Right hindlimb (tissue), 1 donor: ENCODE data around the gene PSME2.

Experiments used
- DNase-seq: peaks from one replicate; pipeline ENCODE4 v3.0.0-alpha.2; 2018

PSME2 gene

DNA sequence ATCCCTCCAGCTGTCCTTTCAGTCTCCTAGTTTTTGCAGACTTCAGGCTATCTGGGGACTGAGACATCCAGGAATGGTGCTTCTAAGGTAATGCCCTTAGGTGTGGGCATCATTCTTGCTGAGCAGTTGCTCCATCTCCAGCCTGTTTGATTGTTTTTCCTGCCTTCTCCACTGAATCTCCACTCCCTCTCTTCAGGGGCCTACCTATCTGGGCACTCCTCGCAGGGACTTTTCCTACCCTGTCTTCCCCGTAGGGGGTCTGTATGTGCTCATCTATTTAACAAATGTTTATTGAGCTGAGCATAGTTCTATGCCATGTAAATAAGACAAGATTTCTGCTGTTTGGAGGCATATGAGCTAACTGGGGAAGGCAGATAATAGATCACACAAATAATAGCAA, 13.4 kb downstream of the PSME2 start:
- DNase-seq, result no peak

DNA sequence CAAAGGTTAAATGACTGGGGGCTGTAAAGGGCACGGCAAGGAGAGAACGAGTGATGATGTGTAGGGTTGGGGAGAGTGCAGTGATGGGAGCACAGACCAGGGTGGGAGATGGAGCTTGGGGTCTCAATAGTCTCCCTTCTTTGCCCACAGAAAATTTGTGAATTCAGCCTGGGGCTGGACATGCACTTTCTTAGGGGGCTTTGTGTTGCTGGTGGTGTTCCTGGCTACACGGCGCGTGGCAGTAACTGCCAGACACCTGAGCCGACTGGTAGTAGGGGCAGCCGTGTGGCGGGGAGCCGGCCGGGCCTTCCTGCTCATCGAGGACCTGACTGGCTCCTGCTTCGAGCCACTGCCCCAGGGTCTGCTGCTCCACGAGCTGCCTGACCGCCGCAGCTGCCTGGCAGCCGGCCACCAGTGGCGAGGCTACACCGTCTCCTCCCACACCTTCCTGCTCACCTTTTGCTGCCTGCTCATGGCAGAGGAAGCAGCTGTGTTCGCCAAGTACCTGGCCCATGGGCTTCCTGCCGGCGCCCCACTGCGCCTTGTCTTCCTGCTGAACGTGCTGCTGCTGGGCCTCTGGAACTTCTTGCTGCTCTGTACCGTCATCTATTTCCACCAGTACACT, 14.2 kb downstream of the PSME2 start:
- no peak for DNase-seq

DNA sequence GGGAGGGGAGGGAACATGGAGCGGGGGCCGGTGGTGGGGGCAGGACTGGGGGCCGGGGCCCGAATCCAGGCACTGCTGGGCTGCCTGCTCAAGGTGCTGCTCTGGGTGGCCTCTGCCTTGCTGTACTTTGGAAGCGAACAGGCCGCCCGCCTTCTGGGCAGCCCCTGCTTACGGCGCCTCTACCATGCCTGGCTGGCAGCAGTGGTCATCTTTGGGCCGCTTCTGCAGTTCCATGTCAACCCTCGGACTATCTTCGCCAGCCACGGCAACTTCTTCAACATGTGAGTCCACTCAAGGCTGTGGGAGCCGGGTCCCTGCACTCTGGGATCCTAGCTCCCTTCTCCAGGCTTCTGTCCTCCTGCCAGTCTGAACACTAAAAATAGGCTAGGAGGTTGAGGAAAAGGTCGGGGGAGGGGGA, 14.9 kb downstream of the PSME2 start:
- DNase-seq, result no peak

DNA sequence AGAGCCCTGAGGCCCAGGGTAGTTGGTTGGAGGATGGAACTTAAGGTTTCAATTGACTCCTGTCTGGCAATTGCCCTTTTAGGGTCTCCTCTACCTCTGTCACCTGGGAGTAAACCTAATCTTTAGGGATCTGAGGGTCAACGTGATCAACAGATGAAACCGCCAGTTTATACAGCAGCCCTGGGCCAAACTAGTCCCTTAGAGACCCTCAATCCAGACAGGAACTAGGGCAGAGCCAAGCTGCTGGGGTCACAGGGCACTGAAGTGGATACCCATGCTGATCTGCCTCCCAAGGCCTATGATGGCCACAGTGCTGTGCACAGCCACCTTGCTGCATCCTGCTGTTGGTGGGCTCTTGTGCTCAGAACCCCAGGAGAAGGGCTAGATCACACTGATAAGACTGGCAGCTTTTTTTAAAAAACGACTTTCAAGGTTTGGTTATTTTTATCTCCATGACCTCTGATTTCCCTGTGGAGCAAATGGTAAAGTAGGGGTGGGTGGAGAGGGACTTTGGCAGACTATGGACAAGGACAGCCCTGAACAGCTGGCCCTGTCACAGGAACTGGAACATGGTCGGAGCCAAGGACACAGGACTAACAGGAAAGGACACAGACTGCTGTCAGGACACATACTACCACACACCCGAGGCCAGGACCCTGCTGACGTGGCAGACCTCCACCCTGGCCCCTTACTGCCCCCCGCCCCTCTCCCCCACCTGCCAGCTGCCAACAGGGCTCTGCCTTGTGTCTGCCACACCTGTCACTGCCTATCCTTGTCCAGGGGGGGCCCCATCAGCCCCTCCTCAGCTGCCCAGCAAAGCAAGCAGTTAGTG, 15.5 kb downstream of the PSME2 start:
- DNase-seq, result peak; percentile 85

DNA sequence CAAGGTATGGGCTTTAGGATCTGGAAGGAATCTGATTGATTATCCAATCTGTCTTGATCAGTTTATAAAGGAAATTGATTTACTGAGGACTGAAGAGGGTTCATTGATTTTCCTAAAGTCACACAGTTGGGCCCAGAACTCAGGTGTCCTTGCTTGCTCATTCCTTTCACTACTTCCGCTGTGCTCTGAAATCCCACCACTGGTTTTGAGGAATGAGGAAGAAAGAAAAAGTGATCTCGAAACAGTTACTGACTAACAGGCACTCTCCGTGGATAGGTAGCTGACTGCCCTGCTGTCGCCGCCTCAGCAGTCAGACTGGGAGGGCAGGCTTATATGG, 16.1 kb downstream of the PSME2 start, which contains the start of gene FITM1:
Gene FITM1 (plus strand): TSS at position 280 of the 337 bp plus-strand sequence. CDS start 905 bp downstream, outside the sequence.
- DNase-seq, result no peak

DNA sequence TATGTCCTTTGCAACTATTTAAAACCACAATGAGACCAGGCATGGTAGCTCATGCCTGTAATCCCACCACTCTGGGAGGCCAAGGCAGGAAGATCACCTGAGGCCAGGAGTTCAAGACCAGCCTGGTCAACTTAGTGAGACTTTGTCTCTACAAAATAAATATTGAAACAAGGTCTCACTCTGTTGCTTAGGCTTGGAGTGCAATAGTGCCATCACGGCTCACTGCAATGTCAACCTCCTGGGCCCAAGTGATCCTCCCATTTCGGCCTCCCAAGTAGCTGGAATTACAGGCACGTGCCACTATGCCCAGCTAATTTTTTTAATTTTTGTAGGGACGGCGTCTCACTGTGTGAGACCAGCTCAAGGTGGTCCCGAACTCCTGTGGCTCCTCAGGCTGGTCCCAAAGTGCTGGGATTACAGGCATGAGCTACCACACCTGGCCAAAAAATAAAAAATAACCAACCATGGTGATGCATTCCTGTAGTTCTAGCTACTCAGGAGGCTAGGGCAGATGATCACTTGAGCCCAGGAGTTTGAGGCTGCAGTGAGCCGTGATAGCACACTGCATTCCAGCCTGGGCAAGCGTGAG, 16.9 kb downstream of the PSME2 start:
- no peak for DNase-seq

DNA sequence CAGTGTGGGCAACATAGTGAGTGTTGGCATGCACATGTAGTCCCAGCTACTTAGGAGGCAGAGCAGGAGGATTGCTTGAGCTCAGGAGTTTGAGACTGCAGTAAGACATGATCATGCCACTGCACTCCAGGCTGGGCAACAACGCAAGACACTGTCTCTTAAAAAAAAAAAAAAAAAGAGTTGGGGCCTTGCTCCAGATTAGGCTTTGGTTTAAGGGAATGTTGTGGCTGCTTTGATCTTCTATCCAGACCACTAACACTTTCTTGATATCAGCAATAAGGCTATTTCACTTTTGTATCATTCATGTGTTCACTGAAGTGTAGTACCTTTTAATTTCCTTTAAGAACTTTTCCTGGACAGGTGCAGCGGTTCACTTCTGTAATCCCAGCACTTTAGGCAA, 18.7 kb downstream of the PSME2 start:
- no peak for DNase-seq

DNA sequence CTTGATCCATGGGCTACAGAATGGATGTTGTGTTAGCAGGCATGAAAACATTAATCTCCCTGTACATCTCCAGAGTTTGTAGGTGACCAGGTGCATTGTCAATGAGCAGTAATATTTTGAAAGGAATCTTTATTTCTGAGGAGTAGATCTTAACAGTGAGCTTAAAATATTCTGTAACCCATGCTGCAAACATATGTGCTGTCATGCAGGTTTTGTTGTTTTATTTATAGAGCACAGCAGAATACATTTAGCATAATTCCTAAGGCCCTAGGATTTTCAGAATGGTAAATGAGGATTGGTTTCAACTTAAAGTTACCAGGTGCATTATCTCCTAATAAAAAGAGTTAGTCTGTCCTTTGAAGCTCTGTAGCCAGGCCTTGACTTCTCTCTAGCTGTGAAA, 19.5 kb downstream of the PSME2 start:
- no peak for DNase-seq

DNA sequence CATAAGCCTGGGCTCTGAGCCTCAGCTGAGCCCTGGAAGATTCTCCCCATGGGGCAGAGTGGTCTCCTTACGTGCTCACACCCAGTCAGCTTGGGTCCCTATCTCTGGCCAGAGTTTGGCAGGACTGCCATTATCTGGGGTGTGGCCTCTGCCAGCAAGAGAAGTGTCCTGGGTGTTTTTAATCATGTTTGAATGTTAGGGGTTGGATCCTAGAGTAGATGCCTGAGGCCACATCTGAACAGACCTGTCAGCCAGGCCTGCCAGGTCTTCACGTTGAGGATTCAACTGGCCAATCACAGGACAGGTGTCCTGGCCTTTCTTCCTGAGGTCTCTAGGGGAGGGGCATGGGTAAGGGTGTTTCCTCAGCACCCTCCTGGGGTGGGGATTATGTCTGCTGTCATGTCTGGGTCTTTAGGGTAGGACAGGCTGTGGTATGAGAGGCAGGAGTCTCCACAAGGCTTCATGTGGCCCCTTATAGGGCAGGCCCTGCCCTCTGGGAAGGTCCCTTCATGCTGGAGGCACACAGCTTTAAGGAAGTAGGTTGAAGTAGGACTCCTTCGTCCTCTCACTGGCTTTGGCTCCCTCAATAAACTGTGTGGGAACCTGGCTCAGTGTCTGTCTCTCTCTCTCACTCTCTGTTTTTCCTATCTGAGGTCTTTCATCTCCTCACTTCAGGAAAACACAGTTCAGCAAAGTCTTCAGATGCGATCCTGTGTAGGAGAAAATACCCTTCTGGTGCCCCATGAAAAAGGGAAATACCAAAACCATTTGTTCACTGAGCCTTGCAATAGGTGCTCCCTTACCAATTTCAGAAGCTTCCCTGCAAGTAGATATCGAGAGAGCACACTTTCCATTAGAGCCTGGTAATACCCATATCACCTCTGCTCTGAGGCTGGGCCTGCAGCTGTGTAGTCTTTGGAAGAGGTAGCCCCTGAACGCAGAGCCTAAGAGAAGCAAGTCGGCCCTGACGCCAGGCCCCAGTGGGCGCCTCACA, 22.7 kb downstream of the PSME2 start:
- DNase-seq, result no peak

DNA sequence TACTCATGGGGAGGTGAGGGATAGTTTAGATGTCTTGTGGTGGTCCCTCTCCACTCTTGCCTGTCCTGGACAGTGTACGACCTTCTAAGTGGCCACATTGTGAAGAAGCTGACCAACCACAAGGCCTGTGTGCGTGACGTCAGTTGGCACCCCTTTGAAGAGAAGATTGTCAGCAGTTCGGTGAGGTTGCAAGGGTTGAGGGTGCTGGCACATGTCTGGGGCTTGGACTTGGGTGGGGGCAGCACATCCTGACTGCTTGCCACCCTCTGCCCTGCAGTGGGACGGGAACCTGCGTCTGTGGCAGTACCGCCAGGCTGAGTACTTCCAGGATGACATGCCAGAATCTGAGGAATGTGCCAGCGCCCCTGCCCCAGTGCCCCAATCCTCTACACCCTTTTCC, 23.5 kb downstream of the PSME2 start:
- DNase-seq, result no peak

DNA sequence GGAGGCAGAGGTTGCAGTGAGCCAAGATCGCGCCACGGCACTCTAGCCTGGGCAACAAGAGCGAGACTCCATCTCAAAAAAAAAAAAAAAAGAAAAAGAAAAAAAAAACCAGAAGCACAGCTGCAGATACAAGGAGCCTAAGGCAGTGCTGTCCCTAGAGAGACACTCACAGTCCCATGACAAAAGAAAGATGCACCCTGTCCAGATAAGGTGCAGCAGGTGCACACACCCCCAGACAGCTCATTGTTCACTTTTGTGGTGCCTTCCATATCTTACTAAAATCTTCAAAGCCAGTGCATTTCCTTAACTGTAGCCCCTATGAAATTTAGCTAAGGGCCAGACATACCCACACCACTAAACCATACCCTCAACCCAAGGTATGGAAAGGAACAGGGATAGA, 24.0 kb downstream of the PSME2 start:
- DNase-seq, result no peak

DNA sequence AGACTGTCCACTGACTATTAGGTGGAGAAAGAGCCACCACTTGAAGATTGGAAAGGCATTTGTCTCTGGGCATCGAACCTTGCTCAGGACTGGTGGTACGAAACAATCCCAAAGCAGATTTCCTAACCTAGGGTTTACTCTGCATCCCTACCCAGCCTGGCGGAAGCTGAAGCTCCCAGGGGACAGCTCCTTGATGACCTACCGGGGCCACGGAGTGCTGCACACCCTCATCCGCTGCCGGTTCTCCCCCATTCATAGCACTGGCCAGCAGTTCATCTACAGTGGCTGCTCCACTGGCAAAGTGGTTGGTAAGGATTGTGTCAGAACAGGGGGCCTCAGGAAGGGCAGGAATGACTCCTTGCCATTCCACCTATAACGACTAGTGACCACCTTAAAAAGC, 25.2 kb downstream of the PSME2 start:
- no peak for DNase-seq

DNA sequence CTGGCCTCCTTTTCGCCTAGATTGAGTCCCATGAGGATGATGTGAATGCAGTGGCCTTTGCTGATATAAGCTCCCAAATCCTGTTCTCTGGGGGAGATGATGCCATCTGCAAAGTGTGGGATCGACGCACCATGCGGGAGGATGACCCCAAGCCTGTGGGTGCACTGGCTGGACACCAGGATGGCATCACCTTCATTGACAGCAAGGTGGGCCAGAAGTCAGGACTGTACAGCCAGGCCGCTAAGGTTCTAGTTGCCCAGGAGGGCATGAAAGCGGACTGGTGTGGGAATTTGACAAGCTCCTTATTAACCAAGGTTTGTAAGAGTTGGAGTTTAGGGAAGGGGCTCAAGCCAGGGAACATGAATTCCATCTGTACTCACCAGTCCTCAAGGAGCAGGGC, 26.7 kb downstream of the PSME2 start:
- DNase-seq, result no peak

DNA sequence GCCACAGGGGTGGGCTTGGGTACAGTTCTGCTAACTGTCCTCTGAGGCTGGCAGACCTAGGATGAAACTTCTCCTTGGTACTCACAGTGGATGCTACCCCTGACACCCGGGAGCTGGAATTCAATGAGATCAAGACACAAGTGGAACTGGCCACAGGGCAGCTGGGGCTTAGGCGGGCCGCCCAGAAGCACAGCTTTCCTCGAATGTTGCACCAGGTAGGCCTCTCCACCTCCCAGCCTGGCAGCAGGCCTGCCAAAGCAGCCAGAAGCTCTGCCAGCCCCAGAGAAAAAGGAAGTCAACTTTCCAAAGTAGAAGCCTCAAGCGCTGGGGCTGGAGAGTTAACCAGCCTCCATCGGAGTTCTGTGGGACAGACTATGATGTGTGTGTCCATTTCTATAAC, 29.2 kb downstream of the PSME2 start:
- no peak for DNase-seq

DNA sequence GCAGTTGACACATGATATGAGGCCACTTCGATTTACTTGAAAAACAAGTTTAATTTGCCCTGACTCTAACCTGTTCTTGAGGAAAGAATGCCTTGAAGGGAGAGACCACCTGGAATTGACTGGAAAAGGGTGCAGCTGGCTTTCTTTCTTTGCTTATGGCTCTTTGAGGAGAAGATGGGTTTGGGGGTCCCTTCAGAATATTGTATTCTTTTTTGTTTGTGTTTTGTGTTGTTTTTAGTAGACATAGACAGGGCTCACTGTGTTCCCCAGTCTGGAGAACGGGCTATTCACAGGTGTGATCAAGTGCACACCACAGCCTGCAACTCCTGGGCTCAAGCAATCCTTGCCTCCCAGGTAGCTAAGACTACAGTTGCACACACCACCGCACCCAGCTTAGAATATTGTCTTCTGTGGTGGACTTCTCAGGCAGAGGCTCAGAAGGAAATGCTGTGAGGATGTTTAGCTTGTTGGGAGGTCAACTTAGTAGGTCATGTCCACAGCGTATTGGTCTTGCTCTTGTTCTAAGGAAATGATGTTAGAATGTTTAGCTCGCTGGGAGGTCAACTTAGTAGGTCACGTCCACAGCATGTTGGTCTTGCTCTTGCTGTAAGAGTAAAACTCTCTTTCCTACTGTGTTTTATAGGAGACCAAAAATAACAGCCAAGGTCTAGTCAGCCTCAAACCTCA, 30.1 kb downstream of the PSME2 start:
- no peak for DNase-seq

DNA sequence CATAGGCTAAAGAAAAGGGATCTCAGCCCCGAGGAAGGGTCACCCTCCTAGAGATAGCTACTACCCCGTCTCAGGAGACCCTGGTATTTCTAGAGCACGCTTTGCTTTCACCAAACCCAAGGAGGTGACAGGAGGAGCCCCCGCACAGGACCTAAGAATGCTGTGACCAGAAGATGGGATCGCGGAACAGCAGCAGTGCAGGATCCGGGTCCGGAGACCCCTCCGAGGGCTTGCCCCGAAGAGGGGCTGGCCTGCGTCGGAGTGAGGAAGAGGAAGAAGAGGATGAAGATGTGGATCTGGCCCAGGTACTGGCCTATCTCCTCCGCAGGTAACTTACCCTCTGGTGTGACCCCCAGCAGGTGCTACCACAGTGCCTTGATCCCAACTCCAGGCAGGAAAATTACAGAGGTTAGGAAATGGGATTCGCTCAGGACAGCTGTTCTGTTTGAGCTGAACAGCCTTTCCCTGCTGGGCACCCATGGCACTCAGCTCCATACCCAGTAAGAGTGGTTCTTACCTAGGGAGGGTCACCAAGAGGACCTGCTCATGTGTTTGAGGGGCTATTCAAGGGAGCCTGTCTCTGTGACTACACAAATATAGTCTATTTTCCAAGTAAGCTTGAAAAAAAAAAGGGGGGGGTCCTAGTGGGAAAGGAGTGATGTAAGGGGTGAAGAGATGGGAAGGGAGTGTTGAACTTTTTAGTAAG, 30.8 kb downstream of the PSME2 start:
- DNase-seq, result no peak

DNA sequence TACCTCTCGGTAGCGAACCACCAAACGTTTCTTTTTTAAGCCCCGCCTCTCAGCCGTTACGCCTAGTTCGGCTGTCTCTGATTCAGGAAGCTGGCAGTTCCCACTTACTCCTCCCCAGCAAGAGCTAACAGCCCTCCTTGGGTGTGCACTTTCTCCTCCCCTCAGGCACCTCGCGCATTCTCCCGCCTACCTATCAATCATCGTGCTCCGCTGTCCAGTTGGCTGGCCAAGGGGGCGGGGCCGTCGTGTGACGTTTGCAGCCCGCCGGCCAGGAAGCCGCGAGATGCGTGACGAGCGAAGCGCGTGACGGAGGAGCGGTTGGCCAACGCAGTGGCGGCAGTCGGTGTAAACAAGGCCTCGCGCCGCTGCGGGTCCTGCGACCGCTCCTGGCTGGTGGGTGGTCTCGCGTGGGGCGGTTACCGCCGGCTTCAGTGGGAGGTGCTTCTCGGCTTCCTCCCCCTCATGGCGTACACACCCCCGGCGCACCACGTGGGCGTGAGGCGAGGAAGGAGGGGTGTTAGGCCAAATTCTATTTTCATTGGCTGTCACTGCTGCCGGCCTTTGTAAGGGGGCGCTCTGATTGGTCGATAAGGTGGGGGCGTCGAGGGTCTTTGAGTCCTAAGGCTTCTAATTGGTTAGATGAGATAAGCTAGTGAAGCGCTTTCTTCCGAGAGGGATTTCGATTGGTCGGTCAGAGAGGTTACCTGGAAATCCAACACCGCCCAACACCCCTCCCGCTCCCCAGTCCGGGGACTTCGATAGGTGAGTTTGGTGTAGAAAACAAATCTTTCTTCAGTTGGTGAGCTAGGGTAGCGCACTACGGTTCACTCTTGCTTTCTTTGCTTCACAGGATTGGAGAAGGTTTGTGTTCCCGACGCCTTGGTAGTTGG, 31.6 kb downstream of the PSME2 start, which contains the start of the genes DCAF11 and NRL:
Gene DCAF11 (plus strand): TSS at position 246 of the 890 bp plus-strand sequence. CDS start 818 bp downstream, outside the sequence.
Gene NRL (minus strand): TSS at position 418 of the 890 bp plus-strand sequence. CDS start 32,101 bp downstream, outside the sequence.
- peak; percentile 99 for DNase-seq

DNA sequence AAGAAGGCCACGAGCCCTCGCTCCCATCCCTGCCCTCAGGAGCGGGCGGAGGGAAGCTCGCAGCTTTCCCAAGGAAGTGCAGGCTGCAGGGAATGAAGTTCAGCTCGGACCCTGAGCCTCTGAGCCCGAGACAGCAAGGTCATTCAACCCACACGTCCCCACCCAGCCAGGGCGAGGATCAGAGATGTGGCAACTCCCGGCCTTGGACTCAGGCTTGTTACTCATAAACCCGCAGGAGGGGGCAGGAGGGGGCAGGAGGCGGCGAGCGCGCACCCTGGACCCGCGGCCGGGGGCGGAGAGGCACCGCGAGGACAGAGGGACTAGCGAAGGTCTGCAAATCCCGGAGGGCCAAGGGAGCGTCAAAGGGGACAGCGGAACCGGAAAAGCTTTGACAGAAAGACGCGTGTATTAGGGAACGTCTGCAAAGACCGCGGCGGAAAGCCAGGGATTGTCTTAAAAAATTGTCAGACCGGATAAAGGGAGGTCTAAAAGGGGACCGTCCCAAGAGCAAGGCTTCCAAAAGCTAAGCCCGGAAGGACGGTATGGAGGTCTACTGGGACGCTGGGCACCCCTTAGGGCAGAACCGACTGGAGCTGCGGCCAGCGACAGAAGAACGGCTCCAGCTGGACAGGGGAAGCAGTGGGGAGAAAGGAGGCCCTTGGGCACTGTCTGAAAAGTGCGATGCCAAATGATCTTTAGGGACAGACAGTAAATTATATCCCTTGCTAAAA, 32.4 kb downstream of the PSME2 start:
- peak; percentile 88 for DNase-seq

DNA sequence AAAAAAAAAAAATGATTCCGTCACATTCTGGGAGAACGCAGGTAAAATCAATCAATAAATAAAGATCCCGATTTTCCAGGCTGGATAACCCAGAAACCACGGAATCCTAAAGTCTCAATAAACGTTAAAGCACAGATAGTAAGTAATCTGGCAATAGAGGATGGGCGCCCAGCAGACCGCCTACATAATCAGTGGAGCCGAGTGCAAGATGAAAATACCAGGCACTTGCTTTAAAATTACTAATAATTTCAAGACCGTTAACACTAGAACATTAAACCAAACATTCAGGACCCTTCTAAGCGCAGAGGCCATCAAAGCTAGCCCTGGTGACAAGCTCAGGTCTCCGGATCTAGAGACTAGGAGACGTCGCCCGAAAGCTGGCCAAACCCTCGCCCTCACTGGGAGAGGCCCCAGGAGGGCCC, 33.0 kb downstream of the PSME2 start:
- no peak for DNase-seq

DNA sequence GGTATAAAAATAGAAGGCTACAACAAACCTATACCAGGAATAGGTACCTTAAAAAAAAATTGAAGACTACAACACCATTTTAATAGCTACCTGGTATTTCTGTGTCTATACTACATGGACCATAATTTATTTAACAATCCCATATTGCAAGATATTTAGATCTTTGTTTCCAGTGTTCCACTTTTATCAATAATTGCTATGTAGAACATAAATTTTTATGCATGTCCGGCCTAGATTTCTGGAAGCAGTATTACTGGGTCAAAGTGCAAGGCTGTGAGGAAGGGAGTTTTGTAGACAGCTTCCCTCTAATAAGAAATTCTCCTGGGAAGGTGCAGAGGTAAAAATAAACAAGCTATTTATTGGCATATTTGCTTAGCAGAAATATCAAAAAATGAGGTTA, 35.9 kb downstream of the PSME2 start:
- DNase-seq, result no peak
